H1 (cell line): ENCODE results near the gene SKIC8.

Experiments used
- CEBPB ChIP-seq: IDR thresholded peaks from 2 replicates; pipeline ENCODE4 v1.6.1; 2012; ENCODE audit warnings: low read depth, low read length
- CHD1 ChIP-seq: IDR thresholded peaks from 2 replicates; pipeline ENCODE4 v1.6.1; 2012; ENCODE audit warnings: low read depth, low read length, improper control_type of control experiment
- CREB1 ChIP-seq: IDR thresholded peaks from 2 replicates; pipeline ENCODE4 v1.6.1; 2012; ENCODE audit warnings: inconsistent platforms
- EZH2 ChIP-seq: fragments of 200-600 bp; sonication (generic); IDR thresholded peaks from 2 replicates; pipeline ENCODE4 v1.7.1; 2012; ENCODE audit warnings: low read depth, mild to moderate bottlenecking, moderate library complexity, low read length, inconsistent platforms; ENCODE audit not compliant: severe bottlenecking
- KDM5A ChIP-seq: fragments of 200-600 bp; IDR thresholded peaks from 2 replicates; pipeline ENCODE4 v1.7.1; 2012; ENCODE audit warnings: mild to moderate bottlenecking, low read length, inconsistent platforms, mixed read lengths
- POLR2A ChIP-seq, 2 experiments: IDR thresholded peaks; 1 replicate in 1 of 2; 2 replicates in 1 of 2; pipeline ENCODE4 v1.6.1; 2011; ENCODE audit warnings: low read depth in 2 of 2, low read length in 2 of 2, mild to moderate bottlenecking in 2 of 2; ENCODE audit errors: control extremely low read depth in 1 of 2
- POLR2AphosphoS5 ChIP-seq: IDR thresholded peaks from 2 replicates; pipeline ENCODE4 v1.6.1; 2011; ENCODE audit warnings: low read depth, low read length
- RAD21 ChIP-seq, 2 experiments: IDR thresholded peaks in 1 of 2; conservative IDR thresholded peaks in 1 of 2; 2 replicates each; pipeline ENCODE4 v1.6.1; 2011; ENCODE audit warnings: low read depth in 2 of 2, low read length in 2 of 2, improper control_type of control experiment in 1 of 2, inconsistent platforms in 1 of 2, mild to moderate bottlenecking in 1 of 2, moderate library complexity in 1 of 2
- RNF2 ChIP-seq: fragments of 200-900, 300-1000 bp; sonication (generic); IDR thresholded peaks from 2 replicates; pipeline ENCODE4 v1.7.1; 2016; ENCODE audit warnings: borderline replicate concordance, low read depth, mild to moderate bottlenecking, antibody characterized with exemption, low read length; ENCODE audit not compliant: poor library complexity, severe bottlenecking; ENCODE audit errors: missing control alignments
- SP1 ChIP-seq: IDR thresholded peaks from 2 replicates; pipeline ENCODE4 v1.6.1; 2011; ENCODE audit warnings: low read depth, low read length
- TF ChIP-seq, protein P1 (sequence below), 3 experiments: IDR thresholded peaks; 1 replicate in 2 of 3; 2 replicates in 1 of 3; pipeline versions ENCODE4 v1.5.1 to v1.6.1; 2011; ENCODE audit warnings: low read length in 3 of 3, mild to moderate bottlenecking in 3 of 3, inconsistent platforms in 2 of 3, low read depth in 1 of 3, moderate library complexity in 1 of 3; ENCODE audit not compliant: insufficient read depth in 1 of 3; ENCODE audit errors: control extremely low read depth in 1 of 3

DNA sequence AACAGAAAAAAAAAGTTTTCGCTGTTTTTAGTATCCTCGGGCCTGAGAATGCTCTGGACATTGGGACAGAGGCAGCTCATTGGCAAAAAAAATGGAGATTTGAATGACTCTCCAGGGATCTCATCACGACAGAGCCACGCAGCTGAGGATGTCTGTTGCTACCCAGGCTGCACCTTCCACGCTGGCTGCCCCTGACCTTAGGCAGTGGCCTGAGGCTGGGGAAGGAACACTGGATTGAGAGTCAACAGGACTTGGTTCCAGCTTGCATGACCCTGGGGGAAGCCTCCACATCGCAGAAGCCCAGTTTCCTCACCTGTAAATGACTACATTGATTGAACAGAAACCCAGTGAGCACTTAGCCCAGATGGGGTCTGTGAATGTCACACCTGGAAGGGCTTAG, 56.4 kb downstream of the SKIC8 start:
- no peak for TF ChIP-seq EZH2
- TF ChIP-seq, protein P1, sequence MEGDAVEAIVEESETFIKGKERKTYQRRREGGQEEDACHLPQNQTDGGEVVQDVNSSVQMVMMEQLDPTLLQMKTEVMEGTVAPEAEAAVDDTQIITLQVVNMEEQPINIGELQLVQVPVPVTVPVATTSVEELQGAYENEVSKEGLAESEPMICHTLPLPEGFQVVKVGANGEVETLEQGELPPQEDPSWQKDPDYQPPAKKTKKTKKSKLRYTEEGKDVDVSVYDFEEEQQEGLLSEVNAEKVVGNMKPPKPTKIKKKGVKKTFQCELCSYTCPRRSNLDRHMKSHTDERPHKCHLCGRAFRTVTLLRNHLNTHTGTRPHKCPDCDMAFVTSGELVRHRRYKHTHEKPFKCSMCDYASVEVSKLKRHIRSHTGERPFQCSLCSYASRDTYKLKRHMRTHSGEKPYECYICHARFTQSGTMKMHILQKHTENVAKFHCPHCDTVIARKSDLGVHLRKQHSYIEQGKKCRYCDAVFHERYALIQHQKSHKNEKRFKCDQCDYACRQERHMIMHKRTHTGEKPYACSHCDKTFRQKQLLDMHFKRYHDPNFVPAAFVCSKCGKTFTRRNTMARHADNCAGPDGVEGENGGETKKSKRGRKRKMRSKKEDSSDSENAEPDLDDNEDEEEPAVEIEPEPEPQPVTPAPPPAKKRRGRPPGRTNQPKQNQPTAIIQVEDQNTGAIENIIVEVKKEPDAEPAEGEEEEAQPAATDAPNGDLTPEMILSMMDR (IDR thresholded peaks at IDR 0.05; ENCODE audit: control extremely low read depth in 1 of 3, insufficient read depth in 1 of 3, low read depth in 1 of 3, low read length in 3 of 3): no peak
- no peak for TF ChIP-seq POLR2AphosphoS5
- TF ChIP-seq RAD21 (IDR thresholded peaks at IDR 0.05 in 1 of 2, conservative IDR thresholded peaks at IDR 0.05 in 1 of 2; ENCODE audit: low read depth in 2 of 2, low read length in 2 of 2): no peak
- no peak for TF ChIP-seq CHD1
- TF ChIP-seq SP1: no peak
- TF ChIP-seq POLR2A (IDR thresholded peaks at IDR 0.05; ENCODE audit: control extremely low read depth in 1 of 2, low read depth in 2 of 2, low read length in 2 of 2): no peak
- TF ChIP-seq KDM5A: no peak
- no peak for TF ChIP-seq RNF2
- no peak for TF ChIP-seq CEBPB
- TF ChIP-seq CREB1: no peak
